HepG2 (cell line): Measurements from ENCODE around the gene CXADR. TPM values are rescaled to one million over a fixed set of nuclear protein-coding genes. Genes with fewer than 3 reads are reported as not detected.

ENCODE experiments used
- CREBL2 ChIP-seq: sonication (generic); formaldehyde crosslinking; IDR thresholded peaks from 2 replicates; pipeline ENCODE4 v1.8.1; 2023; ENCODE audit warnings: missing genetic modification reagents, mild to moderate bottlenecking, borderline replicate concordance
- E2F1 ChIP-seq: sonication (generic); formaldehyde crosslinking; IDR thresholded peaks from 2 replicates; pipeline ENCODE4 v1.5.0; 2020; ENCODE audit warnings: missing genetic modification reagents
- EEA1 ChIP-seq: sonication (generic); formaldehyde crosslinking; IDR thresholded peaks from 2 replicates; pipeline ENCODE4 v1.5.1; 2020; ENCODE audit warnings: mild to moderate bottlenecking, missing genetic modification reagents, borderline replicate concordance
- EED ChIP-seq: sonication (generic); formaldehyde crosslinking; IDR thresholded peaks from 2 replicates; pipeline ENCODE4 v1.5.0; 2020; ENCODE audit warnings: mild to moderate bottlenecking, missing genetic modification reagents
- FOXO1 ChIP-seq: sonication (generic); formaldehyde crosslinking; IDR thresholded peaks from 2 replicates; pipeline ENCODE4 v1.4.0; 2020; ENCODE audit warnings: missing genetic modification reagents
- PHF21A ChIP-seq: sonication (generic); formaldehyde crosslinking; IDR thresholded peaks from 2 replicates; pipeline ENCODE4 v1.5.0; 2020; ENCODE audit warnings: mild to moderate bottlenecking, missing genetic modification reagents
- PHF8 ChIP-seq: sonication (generic); formaldehyde crosslinking; IDR thresholded peaks from 2 replicates; pipeline ENCODE4 v1.5.0; 2020; ENCODE audit warnings: missing genetic modification reagents
- PLRG1 ChIP-seq: fragments of 450-650 bp; conservative IDR thresholded peaks from 2 replicates; pipeline ENCODE4 v1.6.1; 2016
- SSRP1 ChIP-seq: IDR thresholded peaks from 2 replicates; pipeline ENCODE4 v1.6.1; 2016; ENCODE audit warnings: control low read depth
- TOPORS ChIP-seq: sonication (generic); formaldehyde crosslinking; IDR thresholded peaks from 2 replicates; pipeline ENCODE4 v1.8.0; 2023; ENCODE audit warnings: mild to moderate bottlenecking, missing genetic modification reagents
- ZBTB33 ChIP-seq: sonication (generic); formaldehyde crosslinking; IDR thresholded peaks from 2 replicates; pipeline ENCODE4 v1.4.0; 2020; ENCODE audit warnings: missing genetic modification reagents
- ZNF274 ChIP-seq: sonication (generic); formaldehyde crosslinking; IDR thresholded peaks from 2 replicates; pipeline ENCODE4 v1.5.1; 2020; ENCODE audit warnings: mild to moderate bottlenecking, missing genetic modification reagents
- ZNF407 ChIP-seq: sonication (generic); formaldehyde crosslinking; IDR thresholded peaks from one replicate; pipeline ENCODE4 v1.5.1; 2020; ENCODE audit warnings: mild to moderate bottlenecking, missing genetic modification reagents; ENCODE audit errors: not compliant biosample characterization
- ZNF484 ChIP-seq: sonication (generic); formaldehyde crosslinking; IDR thresholded peaks from 2 replicates; pipeline ENCODE4 v1.5.1; 2020; ENCODE audit warnings: mild to moderate bottlenecking, low read depth, missing genetic modification reagents, borderline replicate concordance
- ZNF605 ChIP-seq: sonication (generic); formaldehyde crosslinking; IDR thresholded peaks from 2 replicates; pipeline ENCODE4 v1.8.0; 2022; ENCODE audit warnings: mild to moderate bottlenecking, missing genetic modification reagents
- ZNF615 ChIP-seq: sonication (generic); formaldehyde crosslinking; IDR thresholded peaks from 2 replicates; pipeline ENCODE4 v1.5.0; 2020; ENCODE audit warnings: mild to moderate bottlenecking, missing genetic modification reagents, borderline replicate concordance
- ZNF749 ChIP-seq: sonication (generic); formaldehyde crosslinking; IDR thresholded peaks from 2 replicates; pipeline ENCODE4 v1.8.0; 2022; ENCODE audit warnings: mild to moderate bottlenecking, missing genetic modification reagents, moderate library complexity, borderline replicate concordance
- ZSCAN22 ChIP-seq: sonication (generic); formaldehyde crosslinking; IDR thresholded peaks from 2 replicates; pipeline ENCODE4 v1.4.0; 2020; ENCODE audit warnings: mild to moderate bottlenecking, missing genetic modification reagents
- ZSCAN29 ChIP-seq: sonication (generic); formaldehyde crosslinking; conservative IDR thresholded peaks from 2 replicates; pipeline ENCODE4 v1.4.0; 2020; ENCODE audit warnings: mild to moderate bottlenecking, missing genetic modification reagents
- polyA plus RNA-seq, 8 experiments: library from polyadenylated mRNA; depleted of rRNA in 3 of 8; stranded (reverse) in 7 of 8; unstranded in 1 of 8; fragments of >200 nt; fragmentation: Illumina TruSeq in 4 of 8; extraction: Trizol in 4 of 8; gene quantifications; 2 replicates each; pipeline versions ENCODE4 v1.2.1 to v1.2.3, GENCODE V29; 2011 to 2016; ENCODE audit warnings: low read depth in 4 of 8, missing spikeins in 1 of 8, mixed read lengths in 1 of 8; ENCODE audit not compliant: insufficient read depth in 1 of 8
- total RNA-seq, 5 experiments: library from RNA; depleted of rRNA; stranded (reverse); fragments of >200 nt; fragmentation: Illumina TruSeq; extraction: Trizol; gene quantifications; 2 replicates each; pipeline ENCODE4 v1.2.3, GENCODE V29; 2016; ENCODE audit warnings: low read depth in 1 of 5

The CXADR gene
- total and polyA plus RNA-seq, 2 of the 13 experiments (the other 11 are each of a cell fraction or from before 2014, with no cell fraction given) = 86.8 to 110 TPM

GRCh38 chr21:17612565-17613241 lies 99.9 kb downstream of the CXADR start, which contains the start of gene BTG3 (continued):
- TF ChIP-seq ZNF407 (CRISPR knock-in tag) (no peak), PLRG1 (no peak), ZSCAN22 (CRISPR knock-in tag) (0 out of 2 replicates have a peak, but pooled peaks have one; percentile 40), PHF8 (CRISPR knock-in tag) (peak; percentile 52; the same call in 1 of the 2 replicates), ZNF749 (CRISPR knock-in tag) (no peak; the same call in 1 of the 2 replicates), E2F1 (CRISPR knock-in tag) (peak; percentile 75; the same call in 1 of the 2 replicates), EED (CRISPR knock-in tag) (peak; percentile 77; the same call in 1 of the 2 replicates), ZNF484 (no peak; the same call in 1 of the 2 replicates), TOPORS (CRISPR knock-in tag) (no peak), CREBL2 (CRISPR knock-in tag) (peak; percentile 91), FOXO1 (CRISPR knock-in tag) (peak; percentile 22; the same call in 1 of the 2 replicates), PHF21A (peak; percentile 49; the same call in 1 of the 2 replicates), ZSCAN29 (CRISPR knock-in tag) (no peak), ZNF605 (CRISPR knock-in tag) (no peak), ZNF274 (no peak), SSRP1 (CRISPR knock-in tag) (no peak), ZBTB33 (no peak), EEA1 (CRISPR knock-in tag) (peak; percentile 93; the same call in 1 of the 2 replicates), ZNF615 (no peak)
